HUES64 (cell line): ENCODE data around the gene MPPE1.
"Not testable (repeated sequence)": the region's sequence is repeated elsewhere in the genome, so short reads cannot be mapped to it uniquely, and the experiment has no call there.

Experiments used
- H3K27ac ChIP-seq: 2 replicates; pipeline ENCODE4 v1.7.0; 2013; ENCODE audit warnings: low read depth, low read length, inconsistent platforms
- H3K27me3 ChIP-seq: 2 replicates; pipeline ENCODE4 v1.6.1; 2013; ENCODE audit warnings: mild to moderate bottlenecking, low read length; ENCODE audit not compliant: insufficient read depth
- H3K36me3 ChIP-seq: 2 replicates; pipeline ENCODE4 v1.6.1; 2013; ENCODE audit warnings: mild to moderate bottlenecking, low read length; ENCODE audit not compliant: insufficient read depth
- H3K4me1 ChIP-seq: 2 replicates; pipeline ENCODE4 v1.6.1; 2013; ENCODE audit warnings: mild to moderate bottlenecking, low read length, moderate library complexity; ENCODE audit not compliant: insufficient read depth
- H3K4me3 ChIP-seq: 2 replicates; pipeline ENCODE4 v1.5.1; 2013; ENCODE audit warnings: mild to moderate bottlenecking, low read length, moderate library complexity
- H3K9ac ChIP-seq: 2 replicates; pipeline ENCODE4 v1.6.1; 2013; ENCODE audit warnings: mild to moderate bottlenecking, low read depth, low read length
- H3K9me3 ChIP-seq: 2 replicates; pipeline ENCODE4 v1.6.1; 2013; ENCODE audit warnings: low read depth, low read length; ENCODE audit not compliant: insufficient read depth
- WGBS: fragments of 150-250, 120-280 bp; methylation state at CpG from one replicate; pipeline ENCODE4 v1.1.7; 2013; ENCODE audit warnings: missing lambda C conversion rate; 5-methylcytosine and 5-hydroxymethylcytosine counted together

The MPPE1 gene

DNA sequence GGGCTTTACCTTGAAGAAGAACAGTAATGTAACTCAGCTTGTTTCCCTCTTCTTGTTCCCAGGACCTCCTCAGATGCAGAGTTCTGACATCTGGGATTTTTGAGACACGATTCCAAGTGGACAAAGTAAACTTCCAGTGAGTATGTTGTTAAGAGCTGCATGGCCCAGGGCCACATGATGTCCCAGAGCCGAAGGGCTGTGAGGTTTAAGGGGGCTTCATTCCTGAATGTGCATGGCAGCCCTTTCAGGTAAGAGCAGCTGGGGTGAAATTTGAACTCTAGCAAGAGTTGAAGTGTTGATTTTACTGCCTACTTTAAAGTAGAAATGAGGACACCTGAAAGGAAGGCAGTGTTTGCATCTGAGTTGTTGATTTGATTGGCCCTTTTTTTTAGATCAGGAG lies 43.6 kb downstream of the MPPE1 start:
- H3K27me3 ChIP-seq = no peaks in the 10 kb centered on the region
- no peak overlapping the region for H3K9ac ChIP-seq
- no peak overlapping the region for H3K27ac ChIP-seq
- WGBS = 88% methylated on average over 2 of the region's 2 CpGs
- peaks cover 1% of the 10 kb centered on the region; the same call in 1 of the 2 replicates for H3K36me3 ChIP-seq
- H3K4me1 ChIP-seq = no peaks in the 10 kb centered on the region
- H3K9me3 ChIP-seq = no peaks in the 10 kb centered on the region
- H3K4me3 ChIP-seq = no peak overlapping the region

DNA sequence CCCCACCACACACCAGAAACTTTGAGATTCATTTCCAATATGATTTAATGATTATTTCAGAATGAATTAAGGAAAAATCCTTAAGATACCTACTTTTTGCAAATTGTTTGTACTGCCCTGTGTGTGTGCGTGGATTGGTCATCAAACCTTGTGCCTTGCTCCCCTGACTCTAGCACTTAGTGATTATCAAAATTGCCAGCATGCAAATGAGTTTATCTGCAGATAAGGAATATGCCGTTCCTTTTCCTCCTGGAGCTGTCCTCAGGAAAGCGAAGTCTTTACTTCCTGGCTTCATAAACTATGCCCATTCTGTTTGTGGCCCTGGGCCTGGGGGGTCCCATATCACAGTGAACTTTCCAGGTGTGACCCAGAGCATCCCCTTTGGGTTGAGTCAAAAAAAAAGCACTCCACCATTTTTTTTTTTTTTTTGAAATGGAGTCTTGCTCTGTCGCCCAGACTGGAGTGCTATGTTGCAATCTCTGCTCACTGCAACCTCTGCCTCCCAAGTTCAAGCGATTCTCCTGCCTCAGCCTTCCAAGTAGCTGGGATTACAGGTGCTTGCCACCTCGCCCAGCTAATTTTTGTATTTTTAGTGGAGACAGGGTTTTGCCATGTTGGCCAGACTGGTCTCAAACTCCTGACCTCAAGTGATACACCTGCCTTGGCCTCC lies 45.5 kb downstream of the MPPE1 start:
- Histone ChIP-seq H3K4me1 (peaks cover 16% of the 10 kb centered on the region), H3K27me3 (no peaks in the 10 kb centered on the region), H3K4me3 (no peak overlapping the region), H3K9ac (no peak overlapping the region), H3K9me3 (no peaks in the 10 kb centered on the region), H3K36me3 (no peaks in the 10 kb centered on the region), H3K27ac (no peak overlapping the region)
- WGBS = 90% methylated on average over 6 of the region's 6 CpGs

DNA sequence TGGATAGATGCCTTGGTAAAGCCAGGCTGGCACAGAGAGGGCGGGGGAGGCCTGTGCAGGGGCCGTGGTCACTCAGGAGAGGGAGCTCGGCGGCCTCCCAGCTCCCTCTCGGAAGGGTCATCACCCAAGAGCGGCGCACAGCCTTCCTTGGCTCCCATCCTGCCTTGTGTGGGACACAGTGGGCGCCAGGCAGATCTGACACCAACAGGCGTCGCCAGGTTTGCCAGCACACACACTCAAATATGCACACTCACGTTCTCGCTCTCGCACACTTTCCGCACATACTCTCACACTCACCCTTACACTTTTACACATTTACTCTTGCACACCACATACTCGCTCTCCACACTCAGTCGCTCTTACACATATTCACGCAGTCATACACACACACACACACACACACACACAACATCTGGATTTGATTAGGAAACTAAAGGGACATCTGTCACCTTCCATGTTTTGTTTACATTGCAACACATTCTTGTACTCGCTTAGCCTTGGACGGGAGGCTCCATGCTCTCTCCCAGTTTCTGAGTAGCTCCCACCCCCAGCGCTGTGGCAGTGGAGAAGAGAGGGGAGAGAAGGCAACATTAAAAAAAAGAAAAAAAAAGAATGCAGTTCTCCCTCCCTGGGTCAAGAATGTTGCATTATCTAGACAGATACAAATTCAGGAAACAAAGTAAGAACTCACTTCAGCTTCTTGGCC lies 46.4 kb downstream of the MPPE1 start:
- Histone ChIP-seq H3K9me3 (no peaks in the 10 kb centered on the region), H3K36me3 (no peaks in the 10 kb centered on the region), H3K4me3 (no peak overlapping the region), H3K9ac (no peak overlapping the region), H3K27me3 (no peaks in the 10 kb centered on the region), H3K27ac (no peak overlapping the region), H3K4me1 (peaks cover 25% of the 10 kb centered on the region)
- WGBS = 93% methylated on average over 20 of the region's 20 CpGs

DNA sequence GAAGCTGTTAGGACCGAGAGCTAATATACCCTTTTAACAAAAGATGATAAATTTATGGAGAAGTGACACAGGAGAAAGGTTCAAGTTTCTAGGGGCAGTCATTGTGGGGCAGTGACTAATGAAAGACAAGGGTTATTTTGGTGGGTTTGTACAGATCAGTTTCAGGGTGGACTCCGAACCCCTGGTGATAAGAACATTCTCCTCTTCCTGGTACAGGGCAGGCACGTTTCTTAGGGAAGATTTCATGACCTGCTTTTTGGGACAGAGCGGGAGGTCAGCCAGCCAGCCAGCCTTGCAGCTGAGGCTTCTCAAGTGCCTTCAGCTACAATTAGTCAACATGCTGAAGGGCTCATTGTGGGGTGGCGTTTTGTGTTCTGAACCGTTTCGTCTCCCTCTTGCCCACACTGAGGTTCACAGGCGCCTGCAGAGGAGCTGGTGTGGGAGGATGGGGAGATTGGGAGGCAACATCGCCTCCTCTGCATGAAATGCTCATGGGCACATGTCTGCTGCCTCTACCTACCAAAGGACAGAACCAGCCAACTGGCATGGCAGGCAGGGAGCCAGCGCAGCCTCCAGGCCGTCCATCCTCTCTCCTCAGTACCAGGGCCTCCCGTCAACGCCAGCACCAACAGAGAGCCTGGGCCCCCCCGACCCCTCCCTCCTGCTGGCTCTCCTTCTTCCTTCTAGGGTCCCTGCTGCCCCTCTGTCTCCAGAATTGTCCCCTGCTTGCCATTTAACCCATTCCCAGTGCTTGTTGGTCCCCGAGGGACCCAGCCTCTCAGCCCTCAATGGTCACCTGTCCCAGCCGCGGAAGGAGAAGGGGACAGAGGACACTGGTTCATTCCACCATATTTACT lies 47.3 kb downstream of the MPPE1 start:
- H3K27me3 ChIP-seq = no peaks in the 10 kb centered on the region
- H3K27ac ChIP-seq = no peak overlapping the region
- H3K4me1 ChIP-seq = peaks cover 25% of the 10 kb centered on the region
- H3K9me3 ChIP-seq = no peaks in the 10 kb centered on the region
- H3K4me3 ChIP-seq = no peak overlapping the region
- H3K9ac ChIP-seq = no peak overlapping the region
- WGBS = 88% methylated on average over 16 of the region's 17 CpGs
- H3K36me3 ChIP-seq = no peaks in the 10 kb centered on the region

GRCh38 chr18:11859903-11860407 lies 48.2 kb downstream of the MPPE1 start:
- no peaks in the 10 kb centered on the region for H3K27me3 ChIP-seq
- no peak overlapping the region for H3K4me3 ChIP-seq
- peaks cover 25% of the 10 kb centered on the region for H3K4me1 ChIP-seq
- H3K9ac ChIP-seq = no peak overlapping the region
- no peak overlapping the region for H3K27ac ChIP-seq
- H3K9me3 ChIP-seq = no peaks in the 10 kb centered on the region
- 82% methylated on average over 4 of the region's 4 CpGs for WGBS
- H3K36me3 ChIP-seq = no peaks in the 10 kb centered on the region

GRCh38 chr18:11859282-11859830 lies 48.8 kb downstream of the MPPE1 start:
- 95% methylated on average over 7 of the region's 7 CpGs for WGBS
- H3K27me3 ChIP-seq = no peaks in the 10 kb centered on the region
- H3K4me3 ChIP-seq = no peak overlapping the region
- H3K27ac ChIP-seq = no peak overlapping the region
- H3K9me3 ChIP-seq = no peaks in the 10 kb centered on the region
- no peaks in the 10 kb centered on the region for H3K36me3 ChIP-seq
- H3K9ac ChIP-seq = no peak overlapping the region
- peaks cover 25% of the 10 kb centered on the region for H3K4me1 ChIP-seq

DNA sequence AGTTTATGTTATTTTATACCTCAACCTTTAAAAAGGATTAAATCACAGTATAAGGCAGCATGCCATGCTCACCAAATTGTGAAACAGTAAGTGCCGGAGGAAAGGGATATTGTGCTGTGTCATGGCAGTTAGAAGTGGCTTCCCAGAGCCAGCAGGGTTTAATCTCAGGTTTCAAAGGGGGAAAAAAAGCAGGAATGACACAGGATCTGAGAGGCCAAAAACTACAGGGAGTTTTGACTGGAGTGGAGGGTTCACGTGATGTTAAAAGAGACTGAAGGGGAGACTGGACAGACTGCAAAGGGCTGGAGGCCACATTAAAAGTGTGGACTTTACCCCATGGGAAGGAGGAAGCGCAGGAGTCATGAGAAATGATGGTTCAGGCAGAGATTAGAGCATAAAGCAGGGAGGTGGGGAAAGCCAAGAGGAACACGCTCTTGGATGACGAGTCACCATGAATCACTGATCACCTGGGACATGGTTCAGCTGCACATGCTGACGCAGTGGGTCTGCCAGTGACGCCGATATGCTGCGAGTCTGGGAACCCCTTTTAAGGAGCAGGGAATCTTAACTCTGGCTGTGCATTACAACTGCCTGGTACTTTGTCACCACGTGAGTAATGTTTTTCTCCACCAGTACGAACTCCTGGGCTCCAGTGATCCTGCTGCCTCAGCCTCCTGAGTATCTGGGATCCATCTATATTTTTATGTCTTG lies 50.8 kb downstream of the MPPE1 start:
- WGBS = 52% methylated on average over 11 of the region's 11 CpGs
- Histone ChIP-seq H3K4me3 (peak overlapping the region; percentile 37; the same call in 1 of the 2 replicates), H3K9me3 (no peaks in the 10 kb centered on the region), H3K9ac (peak overlapping the region; percentile 68), H3K27ac (peak overlapping the region; percentile 86), H3K27me3 (no peaks in the 10 kb centered on the region), H3K36me3 (no peaks in the 10 kb centered on the region), H3K4me1 (peaks cover 38% of the 10 kb centered on the region)

GRCh38 chr18:11854554-11854953 lies 53.6 kb downstream of the MPPE1 start:
- not testable (repeated sequence) for H3K27ac ChIP-seq, H3K36me3 ChIP-seq, H3K4me3 ChIP-seq, H3K9ac ChIP-seq, H3K27me3 ChIP-seq, H3K9me3 ChIP-seq
- WGBS = 96% methylated on average over 6 of the region's 6 CpGs
- peaks cover 49% of the 10 kb centered on the region for H3K4me1 ChIP-seq

DNA sequence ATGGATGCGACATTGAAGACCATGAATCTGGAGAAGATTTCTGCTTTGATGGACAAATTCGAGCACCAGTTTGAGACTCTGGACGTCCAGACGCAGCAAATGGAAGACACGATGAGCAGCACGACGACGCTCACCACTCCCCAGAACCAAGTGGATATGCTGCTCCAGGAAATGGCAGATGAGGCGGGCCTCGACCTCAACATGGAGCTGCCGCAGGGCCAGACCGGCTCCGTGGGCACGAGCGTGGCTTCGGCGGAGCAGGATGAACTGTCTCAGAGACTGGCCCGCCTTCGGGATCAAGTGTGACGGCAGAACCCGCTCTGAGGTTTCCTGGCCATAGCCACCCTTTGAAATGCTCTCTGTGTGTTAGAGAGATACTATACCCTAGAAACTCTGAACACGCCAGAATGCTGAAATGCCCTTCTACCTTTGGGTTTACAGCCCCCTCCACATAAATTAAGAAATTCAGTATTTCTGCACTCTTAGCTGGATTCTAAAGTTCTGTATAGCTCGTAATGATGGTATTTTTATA lies 56.2 kb downstream of the MPPE1 start:
- H3K27me3 ChIP-seq = no peaks in the 10 kb centered on the region
- H3K4me1 ChIP-seq = peaks cover 26% of the 10 kb centered on the region
- peak overlapping the region; percentile 92 for H3K9ac ChIP-seq
- peak overlapping the region; percentile 80 for H3K27ac ChIP-seq
- WGBS = 2% methylated on average over 23 of the region's 23 CpGs
- no peaks in the 10 kb centered on the region for H3K36me3 ChIP-seq
- peak overlapping the region; percentile 82 for H3K4me3 ChIP-seq
- H3K9me3 ChIP-seq = no peaks in the 10 kb centered on the region

GRCh38 chr18:11851146-11851805 lies 56.8 kb downstream of the MPPE1 start, which contains the start of gene CHMP1B:
CHMP1B (plus strand) TSS chr18:11851413; CDS start chr18:11851512, 99 bp downstream.
- under 1% methylated on average over 53 of the region's 53 CpGs for WGBS
- peak within 1 kb of the TSS; percentile 80 for H3K27ac ChIP-seq
- no peaks in the 10 kb centered on the region for H3K36me3 ChIP-seq
- peak within 1 kb of the TSS; percentile 92 for H3K9ac ChIP-seq
- no peaks in the 10 kb centered on the region for H3K9me3 ChIP-seq
- peaks cover 24% of the 10 kb centered on the region for H3K4me1 ChIP-seq
- peak within 1 kb of the TSS; percentile 82 for H3K4me3 ChIP-seq
- no peaks in the 10 kb centered on the region for H3K27me3 ChIP-seq
